GM19395 (cell line): ENCODE results near the gene IGFBP4.
"Not testable (repeated sequence)": the region's sequence is repeated elsewhere in the genome, so short reads cannot be mapped to it uniquely, and the experiment has no call there.

Experiments used
- ATAC-seq: cut with Tn5 transposase; IDR thresholded peaks from one replicate; pipeline ENCODE4 v1.9.1; 2021; ENCODE audit warnings: mild to moderate bottlenecking, moderate library complexity; ENCODE audit not compliant: unreplicated experiment

IGFBP4 gene

GRCh38 chr17:40443196-40443987 is at the start of gene IGFBP4:
TSS of gene IGFBP4 (plus strand) at chr17:40443450. CDS start at chr17:40443736, 286 bp downstream.
- no peak for ATAC-seq

- ATAC-seq = no peak
Measured at GRCh38 chr17:40399185-40399584, 44.1 kb upstream of the IGFBP4 start.

GRCh38 chr17:40402668-40403067 is 40.6 kb upstream of the IGFBP4 start:
- ATAC-seq = no peak

GRCh38 chr17:40404003-40404402 is 39.2 kb upstream of the IGFBP4 start:
- no peak for ATAC-seq

- ATAC-seq = no peak
Measured at GRCh38 chr17:40407460-40407859, 35.8 kb upstream of the IGFBP4 start.

GRCh38 chr17:40409540-40409939 is 33.7 kb upstream of the IGFBP4 start:
- ATAC-seq = not testable (repeated sequence)

- no peak for ATAC-seq
Measured at GRCh38 chr17:40410082-40410481, 33.2 kb upstream of the IGFBP4 start.

GRCh38 chr17:40411821-40412220 is 31.4 kb upstream of the IGFBP4 start:
- no peak for ATAC-seq

GRCh38 chr17:40412880-40413279 is 30.4 kb upstream of the IGFBP4 start:
- no peak for ATAC-seq

- ATAC-seq = not testable (repeated sequence)
Measured at GRCh38 chr17:40414312-40414711, 28.9 kb upstream of the IGFBP4 start.

GRCh38 chr17:40415390-40415789 is 27.9 kb upstream of the IGFBP4 start:
- no peak for ATAC-seq

GRCh38 chr17:40416671-40417070 is 26.6 kb upstream of the IGFBP4 start:
- no peak for ATAC-seq

GRCh38 chr17:40417258-40417608 is 26.0 kb upstream of the IGFBP4 start:
- peak; percentile 11 for ATAC-seq

- ATAC-seq = peak; percentile 95
Measured at GRCh38 chr17:40417609-40418427, 25.4 kb upstream of the IGFBP4 start, which contains the start of gene TOP2A. TSS of gene TOP2A (minus strand) at chr17:40417896. CDS start at chr17:40417791, 105 bp downstream.

- no peak for ATAC-seq
Measured at GRCh38 chr17:40418428-40418706, 24.9 kb upstream of the IGFBP4 start.

- no peak for ATAC-seq
Measured at GRCh38 chr17:40419559-40420331, 23.5 kb upstream of the IGFBP4 start.

GRCh38 chr17:40422990-40423633 is 20.1 kb upstream of the IGFBP4 start:
- ATAC-seq = no peak

- no peak for ATAC-seq
Measured at GRCh38 chr17:40425741-40426140, 17.5 kb upstream of the IGFBP4 start.

- no peak for ATAC-seq
Measured at GRCh38 chr17:40427002-40427491, 16.2 kb upstream of the IGFBP4 start.

GRCh38 chr17:40430272-40431230 is 12.7 kb upstream of the IGFBP4 start:
- no peak for ATAC-seq
